ENCODE results near the gene LRRC46.

The LRRC46 gene

GRCh38 chr17:47810901-47811635 is 20.4 kb upstream of the LRRC46 start:
- H3K36me3 ChIP-seq (ENCODE audit: insufficient read depth) = no peaks in the 10 kb centered on the region
- H3K9ac ChIP-seq = no peak overlapping the region
- peaks cover 4% of the 10 kb centered on the region for H3K4me1 ChIP-seq (ENCODE audit: low read depth, poor library complexity, severe bottlenecking)
- no peak overlapping the region for H3K27ac ChIP-seq
- no peak overlapping the region for H3K4me3 ChIP-seq (IDR thresholded peaks at IDR 0.05; ENCODE audit: insufficient read depth, low read depth, low read length)
- no peak overlapping the region for H2AFZ ChIP-seq (ENCODE audit: low read depth)
- no peak for TF ChIP-seq CTCF (conservative IDR thresholded peaks at IDR 0.05; ENCODE audit: low read depth, low read length)
- no peak overlapping the region for H3K4me2 ChIP-seq
- 0 out of 2 replicates have a peak, but pooled peaks cover 4% of the 10 kb centered on the region for H3K27me3 ChIP-seq (ENCODE audit: insufficient read depth, low read depth)
- no peaks in the 10 kb centered on the region for H3K79me2 ChIP-seq (ENCODE audit: insufficient read depth, low read depth)
- H4K20me1 ChIP-seq (ENCODE audit: insufficient read depth) = no peaks in the 10 kb centered on the region

GRCh38 chr17:47811709-47812108 is 19.8 kb upstream of the LRRC46 start:
- no peak for TF ChIP-seq CTCF (conservative IDR thresholded peaks at IDR 0.05; ENCODE audit: low read depth, low read length)
- Histone ChIP-seq H3K4me1 (ENCODE audit: low read depth, poor library complexity, severe bottlenecking) (peaks cover 4% of the 10 kb centered on the region), H3K4me3 (IDR thresholded peaks at IDR 0.05; ENCODE audit: insufficient read depth, low read depth, low read length) (no peak overlapping the region), H3K79me2 (ENCODE audit: insufficient read depth, low read depth) (no peaks in the 10 kb centered on the region), H3K36me3 (ENCODE audit: insufficient read depth) (no peaks in the 10 kb centered on the region), H3K4me2 (no peak overlapping the region), H4K20me1 (ENCODE audit: insufficient read depth) (no peaks in the 10 kb centered on the region), H2AFZ (ENCODE audit: low read depth) (no peak overlapping the region), H3K27me3 (ENCODE audit: insufficient read depth, low read depth) (0 out of 2 replicates have a peak, but pooled peaks cover 4% of the 10 kb centered on the region), H3K9ac (no peak overlapping the region), H3K27ac (no peak overlapping the region)

- TF ChIP-seq CTCF (conservative IDR thresholded peaks at IDR 0.05; ENCODE audit: low read depth, low read length) = no peak
- Histone ChIP-seq H3K4me3 (IDR thresholded peaks at IDR 0.05; ENCODE audit: insufficient read depth, low read depth, low read length) (no peak overlapping the region), H3K79me2 (ENCODE audit: insufficient read depth, low read depth) (no peaks in the 10 kb centered on the region), H4K20me1 (ENCODE audit: insufficient read depth) (no peaks in the 10 kb centered on the region), H3K27me3 (ENCODE audit: insufficient read depth, low read depth) (0 out of 2 replicates have a peak, but pooled peaks cover 2% of the 10 kb centered on the region), H3K27ac (no peak overlapping the region), H3K4me2 (no peak overlapping the region), H3K36me3 (ENCODE audit: insufficient read depth) (no peaks in the 10 kb centered on the region), H2AFZ (ENCODE audit: low read depth) (no peak overlapping the region), H3K9ac (no peak overlapping the region), H3K4me1 (ENCODE audit: low read depth, poor library complexity, severe bottlenecking) (peaks cover 4% of the 10 kb centered on the region)
Measured at GRCh38 chr17:47812146-47812920, 19.1 kb upstream of the LRRC46 start.

GRCh38 chr17:47813077-47813476 is 18.4 kb upstream of the LRRC46 start:
- TF ChIP-seq CTCF (conservative IDR thresholded peaks at IDR 0.05; ENCODE audit: low read depth, low read length) = no peak
- Histone ChIP-seq H3K27me3 (ENCODE audit: insufficient read depth, low read depth) (no peaks in the 10 kb centered on the region), H3K27ac (no peak overlapping the region), H3K4me2 (no peak overlapping the region), H3K9ac (no peak overlapping the region), H3K36me3 (ENCODE audit: insufficient read depth) (no peaks in the 10 kb centered on the region), H3K4me3 (IDR thresholded peaks at IDR 0.05; ENCODE audit: insufficient read depth, low read depth, low read length) (no peak overlapping the region), H3K4me1 (ENCODE audit: low read depth, poor library complexity, severe bottlenecking) (peaks cover 4% of the 10 kb centered on the region), H4K20me1 (ENCODE audit: insufficient read depth) (no peaks in the 10 kb centered on the region), H2AFZ (ENCODE audit: low read depth) (no peak overlapping the region), H3K79me2 (ENCODE audit: insufficient read depth, low read depth) (no peaks in the 10 kb centered on the region)
